ENCODE data around the gene MYOG. TPM values are rescaled to one million over a fixed set of nuclear protein-coding genes. Genes with fewer than 3 reads are reported as not detected.

The MYOG gene
- polyA plus RNA-seq, 3 donors: 0.05 TPM; not detected in 2

- H3K27ac ChIP-seq (ENCODE audit: low read depth, low read length): no peak overlapping the region
- WGBS, 3 donors: 53 to 61% (median 56%) methylated on average over 11 of the region's 11 CpGs
Measured at GRCh38 chr1:203039609-203040512, 46.0 kb downstream of the MYOG start.

- 52 to 54% (median 52%) methylated on average over 22 of the region's 22 CpGs for WGBS, 3 donors
- no peak overlapping the region for H3K27ac ChIP-seq (ENCODE audit: low read depth, low read length)
Measured at GRCh38 chr1:203038891-203039608, 46.8 kb downstream of the MYOG start.

GRCh38 chr1:203038217-203038741 lies 47.5 kb downstream of the MYOG start:
- H3K27ac ChIP-seq (ENCODE audit: low read depth, low read length): no peak overlapping the region
- 26 to 39% (median 35%) methylated on average over 9 of the region's 9 CpGs for WGBS, 3 donors

- WGBS, 3 donors: 61 to 78% (median 70%) methylated on average over 10 of the region's 10 CpGs
- no peak overlapping the region for H3K27ac ChIP-seq (ENCODE audit: low read depth, low read length)
Measured at GRCh38 chr1:203037509-203038190, 48.2 kb downstream of the MYOG start.

GRCh38 chr1:203036537-203036936 lies 49.3 kb downstream of the MYOG start:
- 34 to 66% (median 52%) methylated on average over 2 of the region's 2 CpGs for WGBS, 3 donors
- no peak overlapping the region for H3K27ac ChIP-seq (ENCODE audit: low read depth, low read length)

GRCh38 chr1:203036135-203036534 lies 49.7 kb downstream of the MYOG start:
- H3K27ac ChIP-seq (ENCODE audit: low read depth, low read length): no peak overlapping the region
- 52 to 71% (median 65%) methylated on average over 4 of the region's 4 CpGs for WGBS, 3 donors

GRCh38 chr1:203035111-203036000 lies 50.5 kb downstream of the MYOG start:
- WGBS, 3 donors: 79 to 88% (median 86%) methylated on average over 15 of the region's 15 CpGs

GRCh38 chr1:203034422-203035110 lies 51.2 kb downstream of the MYOG start:
- 79 to 86% (median 81%) methylated on average over 10 of the region's 10 CpGs for WGBS, 3 donors
- no peak overlapping the region for H3K27ac ChIP-seq (ENCODE audit: low read depth, low read length)

More at GRCh38 chr1:203035111-203036000, 50.5 kb downstream of the MYOG start:
- no peak overlapping the region for H3K27ac ChIP-seq (ENCODE audit: low read depth, low read length)

- 75 to 95% (median 84%) methylated on average over 2 of the region's 2 CpGs for WGBS, 3 donors
- H3K27ac ChIP-seq (ENCODE audit: low read depth, low read length): no peak overlapping the region
Measured at GRCh38 chr1:203033917-203034316, 51.9 kb downstream of the MYOG start.

GRCh38 chr1:203033287-203033686 lies 52.5 kb downstream of the MYOG start:
- no peak overlapping the region for H3K27ac ChIP-seq (ENCODE audit: low read depth, low read length)
- 77 to 98% (median 91%) methylated on average over 2 of the region's 2 CpGs for WGBS, 3 donors

Other genes with a start within 250 kb of the MYOG start
- gene RABIF, start 196.9 kb downstream of the MYOG start, polyA plus RNA-seq: 1 to 10 TPM; 3.0 to 8.1 (median 4.2) TPM
- 10 to 100 TPM in 2 of 3 donors, 1 to 10 TPM in 1; 9.5 to 19.3 (median 10.5) TPM for gene KLHL12, start 158.8 kb downstream of the MYOG start, polyA plus RNA-seq
- gene ADIPOR1, start 127.7 kb downstream of the MYOG start, polyA plus RNA-seq: 10 to 100 TPM; 49.7 to 83.5 (median 68.8) TPM
- gene CYB5R1, start 118.8 kb downstream of the MYOG start, polyA plus RNA-seq: 10 to 100 TPM; 26.7 to 54.3 (median 37.4) TPM
- gene TMEM183A, start 78.6 kb downstream of the MYOG start, polyA plus RNA-seq: 10 to 100 TPM; 35.1 to 40.9 (median 40.8) TPM
- under 1 TPM; 0.10 to 0.79 (median 0.12) TPM for gene PPFIA4, start 59.5 kb downstream of the MYOG start, polyA plus RNA-seq
- 10 to 100 TPM in 1 of 3 donors, 1 to 10 TPM in 2; 3.8 to 10.1 (median 9.8) TPM for gene ADORA1, start 41.7 kb upstream of the MYOG start, polyA plus RNA-seq
- gene MYBPH, start 89.8 kb upstream of the MYOG start, polyA plus RNA-seq: under 1 TPM in 2 of 3 donors, not detected in 1; 0.08 to 0.34 TPM
- gene CHI3L1, start 100.7 kb upstream of the MYOG start, polyA plus RNA-seq: 100 to 1,000 TPM in 1 of 3 donors, 10 to 100 TPM in 1, 1 to 10 TPM in 1; 6.1 to 191 (median 12.6) TPM
- under 1 TPM; 0.07 to 0.34 (median 0.12) TPM for gene CHIT1, start 143.7 kb upstream of the MYOG start, polyA plus RNA-seq
- gene BTG2, start 219.5 kb upstream of the MYOG start, polyA plus RNA-seq: 100 to 1,000 TPM; 292 to 386 (median 336) TPM